ENCODE data around the gene OR6P1.

Gene OR6P1

DNA sequence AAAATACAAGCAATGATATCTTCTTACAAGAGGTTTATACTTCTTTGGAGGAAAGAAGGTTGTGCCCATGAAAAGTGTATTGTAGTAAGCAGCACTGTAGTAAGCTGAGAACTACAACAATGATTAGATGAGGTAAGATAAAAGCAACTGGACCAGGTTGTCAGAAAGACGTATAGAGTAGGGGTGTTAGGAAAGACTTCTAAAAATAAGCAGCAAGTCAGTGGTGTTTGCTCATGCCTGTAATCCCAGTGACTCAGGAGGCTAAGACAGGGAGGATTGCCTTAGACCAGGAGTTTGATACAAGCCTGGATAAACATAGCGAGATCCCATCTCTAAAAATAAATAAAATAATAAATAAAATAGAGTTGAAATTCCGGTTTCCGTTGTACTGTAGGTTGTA lies 13.6 kb upstream of the OR6P1 start:
- no peak for TF ChIP-seq CTCF (conservative IDR thresholded peaks at IDR 0.05; ENCODE audit: low read depth, low read length)
- no peak overlapping the region for H3K4me3 ChIP-seq (ENCODE audit: low read length)
- no peak for DNase-seq (ENCODE audit: low read depth)

GRCh38 chr1:158579733-158580132 lies 9.4 kb upstream of the OR6P1 start, which contains the start of gene OR10X1:
Gene OR10X1 (minus strand): TSS chr1:158579899. CDS start chr1:158579899, 0 bp downstream.
- no peak for TF ChIP-seq CTCF (conservative IDR thresholded peaks at IDR 0.05; ENCODE audit: low read depth, low read length)

GRCh38 chr1:158577561-158577960 lies 7.2 kb upstream of the OR6P1 start:
- H3K4me3 ChIP-seq (ENCODE audit: low read length), result no peak overlapping the region

More at GRCh38 chr1:158579733-158580132, 9.4 kb upstream of the OR6P1 start, which contains the start of gene OR10X1:
- no peak for DNase-seq (ENCODE audit: low read depth)
- no peak within 1 kb of the TSS for H3K4me3 ChIP-seq (ENCODE audit: low read length)

GRCh38 chr1:158572226-158572625 lies 1.8 kb upstream of the OR6P1 start:
- TF ChIP-seq CTCF (conservative IDR thresholded peaks at IDR 0.05; ENCODE audit: low read depth, low read length), result no peak
- H3K4me3 ChIP-seq (ENCODE audit: low read length), result no peak overlapping the region
- no peak for DNase-seq (ENCODE audit: low read depth)

More at GRCh38 chr1:158577561-158577960, 7.2 kb upstream of the OR6P1 start:
- TF ChIP-seq CTCF (conservative IDR thresholded peaks at IDR 0.05; ENCODE audit: low read depth, low read length), result no peak
- DNase-seq (ENCODE audit: low read depth), result no peak

DNA sequence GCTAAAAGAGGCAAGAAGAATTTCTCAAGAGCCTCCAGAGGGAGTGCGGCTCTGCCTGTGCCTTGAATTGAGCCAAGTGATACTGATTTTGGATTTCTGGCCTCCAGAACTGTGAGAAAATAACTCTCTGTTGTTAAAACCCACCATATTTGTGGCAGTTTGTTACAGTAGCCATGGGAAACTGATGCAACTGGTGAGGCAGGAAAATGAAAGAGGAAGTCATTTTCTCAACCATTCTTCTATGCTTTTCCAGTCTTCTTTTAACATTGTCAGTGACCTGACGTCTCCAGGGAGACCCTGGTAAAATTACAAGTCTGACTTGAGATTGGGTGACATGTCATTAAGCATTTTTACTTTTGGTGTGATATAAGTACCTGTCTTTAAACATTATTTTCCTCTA lies 5.8 kb downstream of the OR6P1 start:
- no peak for DNase-seq (ENCODE audit: low read depth)
- TF ChIP-seq CTCF (conservative IDR thresholded peaks at IDR 0.05; ENCODE audit: low read depth, low read length), result no peak
- H3K4me3 ChIP-seq (ENCODE audit: low read length), result no peak overlapping the region

GRCh38 chr1:158563853-158564252 lies 6.5 kb downstream of the OR6P1 start:
- no peak for TF ChIP-seq CTCF (conservative IDR thresholded peaks at IDR 0.05; ENCODE audit: low read depth, low read length)
- DNase-seq (ENCODE audit: low read depth), result no peak
- no peak overlapping the region for H3K4me3 ChIP-seq (ENCODE audit: low read length)

DNA sequence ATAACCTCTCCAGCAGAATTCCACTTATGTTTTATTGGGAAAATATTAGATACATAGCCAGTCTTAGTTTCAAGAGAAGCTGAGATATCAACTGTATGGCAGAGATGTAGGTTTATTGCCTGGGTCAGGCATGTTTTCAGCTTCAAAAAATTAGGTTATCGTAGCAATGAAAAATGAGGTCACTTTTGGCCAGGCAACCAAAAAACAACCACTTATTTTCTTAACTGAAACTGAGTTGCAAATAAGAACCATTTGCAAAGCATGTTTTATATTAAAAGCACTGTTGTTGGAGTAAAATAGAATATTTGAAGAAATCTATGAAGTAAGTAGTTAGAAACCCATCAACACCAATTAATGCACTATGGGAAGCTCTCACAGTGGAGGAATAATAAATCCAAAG lies 10.7 kb downstream of the OR6P1 start:
- no peak for DNase-seq (ENCODE audit: low read depth)
- TF ChIP-seq CTCF (conservative IDR thresholded peaks at IDR 0.05; ENCODE audit: low read depth, low read length), result no peak
- no peak overlapping the region for H3K4me3 ChIP-seq (ENCODE audit: low read length)

All from retinal pigment epithelial cell (primary cell).